GM18873 (cell line): ENCODE data around the gene TMEM51.

Experiments used
- ATAC-seq: cut with Tn5 transposase; IDR thresholded peaks from one replicate; pipeline ENCODE4 v1.9.1; 2021; ENCODE audit warnings: mild to moderate bottlenecking, moderate library complexity, moderate number of reproducible peaks; ENCODE audit not compliant: unreplicated experiment, low FRiP score

Gene TMEM51

GRCh38 chr1:15262706-15263105, 109.2 kb downstream of the TMEM51 start:
- no peak for ATAC-seq

- ATAC-seq, result no peak
These were observed 111.2 kb downstream of the TMEM51 start for GRCh38 chr1:15264769-15265168.
